GM23248 (cell line): ENCODE measurements around the gene QSOX2.

ENCODE experiments used
- EZH2 ChIP-seq: fragments of 200-600 bp; sonication (generic); IDR thresholded peaks from 2 replicates; pipeline ENCODE4 v1.6.1; 2018; ENCODE audit warnings: antibody characterized with exemption, mild to moderate bottlenecking; ENCODE audit not compliant: insufficient read depth, poor library complexity, severe bottlenecking
- EZH2phosphoT487 ChIP-seq: fragments of 200-600 bp; sonication (generic); IDR thresholded peaks from 2 replicates; pipeline ENCODE4 v1.6.1; 2018; ENCODE audit warnings: antibody characterized with exemption, moderate library complexity, mild to moderate bottlenecking, low read depth; ENCODE audit not compliant: insufficient read depth

DNA sequence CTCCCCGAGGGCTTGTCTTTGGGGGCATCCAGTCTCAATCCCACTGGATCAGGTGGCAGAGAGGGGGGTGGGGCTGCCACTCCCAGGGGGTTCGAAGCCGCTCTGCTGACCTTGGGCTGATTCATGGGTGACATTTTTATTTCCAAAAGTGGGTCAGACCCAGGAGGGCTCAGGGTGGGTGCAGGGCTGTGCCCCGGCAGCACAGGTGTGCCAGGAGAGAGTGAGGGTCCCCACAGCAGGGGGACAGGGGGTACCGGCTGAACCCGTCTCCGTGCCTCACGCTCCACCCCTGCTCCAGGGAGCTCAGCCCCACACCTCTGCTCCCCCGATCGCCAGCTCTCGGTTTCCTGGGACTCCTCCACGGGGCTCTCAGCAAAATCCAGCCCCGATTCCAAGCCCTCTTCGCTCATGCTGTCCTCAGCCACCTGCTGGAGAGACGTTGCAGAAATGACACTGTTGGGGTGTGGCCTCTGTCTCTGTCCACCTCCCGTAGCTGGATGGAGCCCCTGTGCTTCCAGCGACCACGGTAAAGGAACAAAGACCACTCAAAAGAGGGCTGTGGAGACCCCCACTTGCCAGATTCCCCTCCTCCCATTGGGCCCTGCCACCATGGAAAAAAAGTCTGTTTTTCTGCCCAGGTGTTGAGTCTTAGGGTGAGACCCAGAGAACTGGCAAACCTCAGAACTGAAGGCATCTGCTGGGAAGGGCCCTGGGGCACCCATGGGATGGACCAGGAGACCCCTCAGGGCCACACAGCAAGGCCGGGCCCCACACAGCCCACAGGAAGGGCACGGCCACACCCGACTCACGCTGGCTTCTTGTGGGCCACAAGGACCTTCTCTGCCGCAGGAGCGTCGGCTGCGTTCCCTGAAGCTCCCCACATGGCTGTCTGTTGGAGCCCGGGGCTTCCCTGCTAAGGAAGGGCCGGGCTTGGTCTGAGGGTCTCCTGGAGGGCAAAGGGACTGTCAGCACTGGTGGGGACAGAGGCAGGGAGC lies 10.6 kb upstream of the QSOX2 start:
- TF ChIP-seq EZH2phosphoT487 (no peak), EZH2 (no peak)
